SK-N-SH treated with all-trans-retinoic acid at 6 μM for 48 hours (cell line): ENCODE data around the gene LRRC4B.

Experiments used
- ATAC-seq: fragments of 200-7000 bp; cut with Tn5 transposase; 3 replicates; pipeline ENCODE4 v1.9.1; 2020; ENCODE audit warnings: mild to moderate bottlenecking, moderate library complexity
- ARNTL ChIP-seq: fragments of 450-650 bp; formaldehyde crosslinking; IDR thresholded peaks from 2 replicates; pipeline ENCODE4 v1.5.0; 2020; ENCODE audit warnings: low read depth, mild to moderate bottlenecking, moderate library complexity, borderline replicate concordance
- BACH2 ChIP-seq: fragments of 250-450 bp; sonication (Bioruptor Pico); IDR thresholded peaks from 2 replicates; pipeline ENCODE4 v1.9.0; 2021; ENCODE audit warnings: mild to moderate bottlenecking, borderline replicate concordance
- ESRRG ChIP-seq: fragments of 250-450 bp; sonication (Bioruptor Pico); IDR thresholded peaks from 2 replicates; pipeline ENCODE4 v1.6.1; 2021; ENCODE audit warnings: mild to moderate bottlenecking
- GLIS3 ChIP-seq: fragments of 250-450 bp; sonication (Bioruptor Pico); IDR thresholded peaks from 2 replicates; pipeline ENCODE4 v1.5.0; 2020; ENCODE audit warnings: mild to moderate bottlenecking, moderate library complexity
- OSR1 ChIP-seq: fragments of 250-450 bp; sonication (Bioruptor Pico); IDR thresholded peaks from 2 replicates; pipeline ENCODE4 v1.8.0; 2022; ENCODE audit warnings: moderate library complexity, mild to moderate bottlenecking, inconsistent platforms
- PPARA ChIP-seq: fragments of 250-450 bp; sonication (Bioruptor Pico); IDR thresholded peaks from 2 replicates; pipeline ENCODE4 v1.5.0; 2020; ENCODE audit warnings: mild to moderate bottlenecking, borderline replicate concordance
- SNAI2 ChIP-seq: fragments of 250-450 bp; sonication (Bioruptor Pico); IDR thresholded peaks from 2 replicates; pipeline ENCODE4 v1.5.0; 2020; ENCODE audit warnings: mild to moderate bottlenecking, moderate library complexity
- TCF4 ChIP-seq: fragments of 250-450 bp; sonication (Bioruptor Pico); IDR thresholded peaks from 2 replicates; pipeline ENCODE4 v1.8.0; 2021; ENCODE audit warnings: mild to moderate bottlenecking, moderate library complexity, borderline replicate concordance
- ZC3H10 ChIP-seq: fragments of 250-450 bp; sonication (Bioruptor Pico); IDR thresholded peaks from 2 replicates; pipeline ENCODE4 v1.5.1; 2021; ENCODE audit warnings: mild to moderate bottlenecking, moderate library complexity
- ZFP3 ChIP-seq: fragments of 250-450 bp; sonication (Bioruptor Pico); IDR thresholded peaks from 2 replicates; pipeline ENCODE4 v1.5.0; 2020; ENCODE audit warnings: mild to moderate bottlenecking, moderate library complexity
- ZFP30 ChIP-seq: fragments of 450-650 bp; formaldehyde crosslinking; IDR thresholded peaks from 2 replicates; pipeline ENCODE4 v1.5.0; 2022; ENCODE audit warnings: mild to moderate bottlenecking, moderate library complexity
- ZNF565 ChIP-seq: fragments of 450-650 bp; formaldehyde crosslinking; conservative IDR thresholded peaks from 2 replicates; pipeline ENCODE4 v1.5.0; 2020; ENCODE audit warnings: low read depth, mild to moderate bottlenecking, moderate library complexity
- ZNF70 ChIP-seq: fragments of 450-650 bp; formaldehyde crosslinking; IDR thresholded peaks from 2 replicates; pipeline ENCODE4 v1.5.0; 2020; ENCODE audit warnings: mild to moderate bottlenecking, moderate library complexity
- ZNF8 ChIP-seq: fragments of 450-650 bp; formaldehyde crosslinking; IDR thresholded peaks from 2 replicates; pipeline ENCODE4 v1.5.0; 2020; ENCODE audit warnings: mild to moderate bottlenecking, moderate library complexity
- TF ChIP-seq, protein P1 (sequence below): fragments of 250-450 bp; sonication (Bioruptor Pico); IDR thresholded peaks from 2 replicates; pipeline ENCODE4 v1.5.0; 2020; ENCODE audit warnings: mild to moderate bottlenecking, moderate library complexity
- TF ChIP-seq, protein P2 (sequence below): fragments of 250-450 bp; sonication (Bioruptor Pico); IDR thresholded peaks from 2 replicates; pipeline ENCODE4 v1.8.0; 2021; ENCODE audit warnings: low read depth, mild to moderate bottlenecking, moderate library complexity, borderline replicate concordance
- TF ChIP-seq, protein P3 (sequence below): fragments of 250-450 bp; sonication (Bioruptor Pico); IDR thresholded peaks from 2 replicates; pipeline ENCODE4 v1.8.0; 2020; ENCODE audit warnings: mild to moderate bottlenecking, moderate library complexity, borderline replicate concordance
- TF ChIP-seq, protein P4 (sequence below): fragments of 250-450 bp; sonication (Bioruptor Pico); IDR thresholded peaks from 2 replicates; pipeline ENCODE4 v1.5.1; 2021; ENCODE audit warnings: mild to moderate bottlenecking, moderate library complexity

LRRC4B gene

DNA sequence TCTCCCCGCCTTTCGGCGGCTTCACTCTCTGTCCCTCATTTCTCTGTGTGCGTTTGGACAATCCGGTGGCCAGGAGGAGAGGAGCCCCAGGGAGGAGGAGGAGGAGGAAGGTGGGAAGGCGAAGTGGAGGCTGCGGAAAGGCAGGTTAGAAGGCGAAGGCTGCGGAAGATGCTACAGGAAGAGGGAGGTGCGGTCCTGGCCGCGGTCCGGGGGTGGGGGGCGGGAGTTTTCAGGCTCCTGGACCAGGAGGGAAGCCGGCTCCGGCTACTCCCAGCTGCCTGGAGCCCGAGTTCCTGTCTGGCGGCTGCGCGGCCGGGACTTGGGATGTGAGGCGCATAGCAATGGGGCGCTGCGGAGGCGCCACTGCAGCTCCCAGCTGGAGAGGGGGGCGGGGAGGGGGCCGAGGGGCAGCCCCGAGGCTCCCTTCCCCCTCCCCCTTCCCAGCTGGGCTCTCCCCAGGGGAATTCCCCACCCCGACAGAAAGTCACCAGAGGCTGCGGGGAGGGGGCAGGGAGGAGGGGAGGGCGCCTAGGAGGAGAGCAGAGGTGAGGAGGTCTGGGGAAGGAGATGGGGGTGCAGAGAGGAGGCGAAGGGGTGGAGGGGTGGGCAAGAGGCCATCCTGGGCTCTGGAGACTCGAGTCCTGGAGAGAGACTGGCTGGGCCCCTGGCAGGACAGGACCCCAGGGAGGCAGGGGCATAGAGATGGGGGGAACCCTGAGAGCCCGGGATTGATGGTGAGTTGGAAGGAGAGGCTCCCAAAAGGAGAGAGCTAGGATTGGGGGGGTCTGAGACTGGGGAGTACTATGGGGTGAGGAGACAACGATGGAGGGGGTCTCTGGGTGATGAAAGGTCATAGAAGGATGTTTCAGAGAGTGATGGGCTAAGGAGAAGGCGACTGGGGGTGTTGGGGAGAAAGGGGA is 2.0 kb downstream of the LRRC4B start:
- ATAC-seq: no peak
- TF ChIP-seq BACH2 (no peak), ESRRG (CRISPR knock-in tag) (no peak), OSR1 (CRISPR knock-in tag) (no peak), SNAI2 (CRISPR knock-in tag) (no peak), TCF4 (CRISPR knock-in tag) (no peak), ZNF8 (CRISPR knock-in tag) (no peak), ZFP3 (no peak)

DNA sequence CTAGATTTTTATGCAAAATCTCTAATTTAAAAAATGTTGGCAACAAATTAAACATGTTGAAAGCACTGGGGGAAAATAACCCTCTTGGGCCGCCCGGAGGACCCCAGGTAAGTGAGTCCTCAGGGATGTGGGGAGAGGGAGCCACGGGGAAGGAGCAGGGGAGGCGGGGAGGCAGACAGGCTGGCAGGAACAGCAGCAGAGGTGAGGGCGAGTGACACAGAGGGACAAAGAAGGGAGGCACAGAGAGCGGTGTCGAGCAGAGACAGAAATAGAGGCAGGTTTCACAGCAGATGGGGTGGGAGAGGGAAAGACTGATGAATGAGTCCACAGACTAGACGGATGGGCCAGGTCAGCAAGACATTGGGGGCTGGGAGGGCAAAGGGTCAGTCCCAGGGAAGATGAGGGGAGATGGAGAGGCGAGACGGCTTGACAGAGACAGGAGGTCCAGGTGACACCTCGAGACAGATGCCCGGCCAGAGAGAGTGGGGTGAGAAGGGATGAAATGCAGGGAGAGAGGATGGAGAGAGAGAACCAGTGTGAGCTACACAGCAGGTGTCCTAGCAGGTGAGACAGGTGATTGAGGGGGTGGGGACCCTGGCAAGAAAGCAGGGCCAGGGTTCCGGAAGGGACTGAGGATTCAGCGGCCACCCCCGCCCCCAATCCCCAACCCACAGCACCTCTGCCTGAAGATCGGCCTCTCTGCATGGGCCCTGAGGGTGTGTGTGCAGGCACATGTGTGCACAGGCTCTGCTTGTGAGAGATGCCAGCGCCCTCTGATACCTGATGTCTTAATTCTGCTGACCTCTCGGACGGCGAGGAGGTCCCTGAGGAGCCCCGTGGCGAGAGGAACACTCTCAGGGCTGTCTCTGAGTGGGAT is 3.8 kb downstream of the LRRC4B start:
- no peak for ATAC-seq
- TF ChIP-seq ZNF70 (CRISPR knock-in tag) (no peak), ARNTL (CRISPR knock-in tag) (no peak), ZC3H10 (no peak), ZNF8 (CRISPR knock-in tag) (no peak), TCF4 (CRISPR knock-in tag) (no peak), ZFP30 (no peak), ESRRG (CRISPR knock-in tag) (no peak), ZFP3 (no peak), PPARA (CRISPR knock-in tag) (no peak), ZNF565 (CRISPR knock-in tag) (no peak), GLIS3 (CRISPR knock-in tag) (no peak)
- TF ChIP-seq, protein P1, sequence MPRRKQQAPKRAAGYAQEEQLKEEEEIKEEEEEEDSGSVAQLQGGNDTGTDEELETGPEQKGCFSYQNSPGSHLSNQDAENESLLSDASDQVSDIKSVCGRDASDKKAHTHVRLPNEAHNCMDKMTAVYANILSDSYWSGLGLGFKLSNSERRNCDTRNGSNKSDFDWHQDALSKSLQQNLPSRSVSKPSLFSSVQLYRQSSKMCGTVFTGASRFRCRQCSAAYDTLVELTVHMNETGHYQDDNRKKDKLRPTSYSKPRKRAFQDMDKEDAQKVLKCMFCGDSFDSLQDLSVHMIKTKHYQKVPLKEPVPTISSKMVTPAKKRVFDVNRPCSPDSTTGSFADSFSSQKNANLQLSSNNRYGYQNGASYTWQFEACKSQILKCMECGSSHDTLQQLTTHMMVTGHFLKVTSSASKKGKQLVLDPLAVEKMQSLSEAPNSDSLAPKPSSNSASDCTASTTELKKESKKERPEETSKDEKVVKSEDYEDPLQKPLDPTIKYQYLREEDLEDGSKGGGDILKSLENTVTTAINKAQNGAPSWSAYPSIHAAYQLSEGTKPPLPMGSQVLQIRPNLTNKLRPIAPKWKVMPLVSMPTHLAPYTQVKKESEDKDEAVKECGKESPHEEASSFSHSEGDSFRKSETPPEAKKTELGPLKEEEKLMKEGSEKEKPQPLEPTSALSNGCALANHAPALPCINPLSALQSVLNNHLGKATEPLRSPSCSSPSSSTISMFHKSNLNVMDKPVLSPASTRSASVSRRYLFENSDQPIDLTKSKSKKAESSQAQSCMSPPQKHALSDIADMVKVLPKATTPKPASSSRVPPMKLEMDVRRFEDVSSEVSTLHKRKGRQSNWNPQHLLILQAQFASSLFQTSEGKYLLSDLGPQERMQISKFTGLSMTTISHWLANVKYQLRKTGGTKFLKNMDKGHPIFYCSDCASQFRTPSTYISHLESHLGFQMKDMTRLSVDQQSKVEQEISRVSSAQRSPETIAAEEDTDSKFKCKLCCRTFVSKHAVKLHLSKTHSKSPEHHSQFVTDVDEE (CRISPR knock-in tag): no peak
- TF ChIP-seq, protein P2, sequence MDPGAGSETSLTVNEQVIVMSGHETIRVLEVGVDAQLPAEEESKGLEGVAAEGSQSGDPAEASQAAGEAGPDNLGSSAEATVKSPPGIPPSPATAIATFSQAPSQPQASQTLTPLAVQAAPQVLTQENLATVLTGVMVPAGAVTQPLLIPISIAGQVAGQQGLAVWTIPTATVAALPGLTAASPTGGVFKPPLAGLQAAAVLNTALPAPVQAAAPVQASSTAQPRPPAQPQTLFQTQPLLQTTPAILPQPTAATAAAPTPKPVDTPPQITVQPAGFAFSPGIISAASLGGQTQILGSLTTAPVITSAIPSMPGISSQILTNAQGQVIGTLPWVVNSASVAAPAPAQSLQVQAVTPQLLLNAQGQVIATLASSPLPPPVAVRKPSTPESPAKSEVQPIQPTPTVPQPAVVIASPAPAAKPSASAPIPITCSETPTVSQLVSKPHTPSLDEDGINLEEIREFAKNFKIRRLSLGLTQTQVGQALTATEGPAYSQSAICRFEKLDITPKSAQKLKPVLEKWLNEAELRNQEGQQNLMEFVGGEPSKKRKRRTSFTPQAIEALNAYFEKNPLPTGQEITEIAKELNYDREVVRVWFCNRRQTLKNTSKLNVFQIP: no peak
- TF ChIP-seq, protein P3, sequence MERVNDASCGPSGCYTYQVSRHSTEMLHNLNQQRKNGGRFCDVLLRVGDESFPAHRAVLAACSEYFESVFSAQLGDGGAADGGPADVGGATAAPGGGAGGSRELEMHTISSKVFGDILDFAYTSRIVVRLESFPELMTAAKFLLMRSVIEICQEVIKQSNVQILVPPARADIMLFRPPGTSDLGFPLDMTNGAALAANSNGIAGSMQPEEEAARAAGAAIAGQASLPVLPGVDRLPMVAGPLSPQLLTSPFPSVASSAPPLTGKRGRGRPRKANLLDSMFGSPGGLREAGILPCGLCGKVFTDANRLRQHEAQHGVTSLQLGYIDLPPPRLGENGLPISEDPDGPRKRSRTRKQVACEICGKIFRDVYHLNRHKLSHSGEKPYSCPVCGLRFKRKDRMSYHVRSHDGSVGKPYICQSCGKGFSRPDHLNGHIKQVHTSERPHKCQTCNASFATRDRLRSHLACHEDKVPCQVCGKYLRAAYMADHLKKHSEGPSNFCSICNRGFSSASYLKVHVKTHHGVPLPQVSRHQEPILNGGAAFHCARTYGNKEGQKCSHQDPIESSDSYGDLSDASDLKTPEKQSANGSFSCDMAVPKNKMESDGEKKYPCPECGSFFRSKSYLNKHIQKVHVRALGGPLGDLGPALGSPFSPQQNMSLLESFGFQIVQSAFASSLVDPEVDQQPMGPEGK (CRISPR knock-in tag): no peak
- TF ChIP-seq, protein P4, sequence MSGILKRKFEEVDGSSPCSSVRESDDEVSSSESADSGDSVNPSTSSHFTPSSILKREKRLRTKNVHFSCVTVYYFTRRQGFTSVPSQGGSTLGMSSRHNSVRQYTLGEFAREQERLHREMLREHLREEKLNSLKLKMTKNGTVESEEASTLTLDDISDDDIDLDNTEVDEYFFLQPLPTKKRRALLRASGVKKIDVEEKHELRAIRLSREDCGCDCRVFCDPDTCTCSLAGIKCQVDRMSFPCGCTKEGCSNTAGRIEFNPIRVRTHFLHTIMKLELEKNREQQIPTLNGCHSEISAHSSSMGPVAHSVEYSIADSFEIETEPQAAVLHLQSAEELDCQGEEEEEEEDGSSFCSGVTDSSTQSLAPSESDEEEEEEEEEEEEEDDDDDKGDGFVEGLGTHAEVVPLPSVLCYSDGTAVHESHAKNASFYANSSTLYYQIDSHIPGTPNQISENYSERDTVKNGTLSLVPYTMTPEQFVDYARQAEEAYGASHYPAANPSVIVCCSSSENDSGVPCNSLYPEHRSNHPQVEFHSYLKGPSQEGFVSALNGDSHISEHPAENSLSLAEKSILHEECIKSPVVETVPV (CRISPR knock-in tag): no peak

DNA sequence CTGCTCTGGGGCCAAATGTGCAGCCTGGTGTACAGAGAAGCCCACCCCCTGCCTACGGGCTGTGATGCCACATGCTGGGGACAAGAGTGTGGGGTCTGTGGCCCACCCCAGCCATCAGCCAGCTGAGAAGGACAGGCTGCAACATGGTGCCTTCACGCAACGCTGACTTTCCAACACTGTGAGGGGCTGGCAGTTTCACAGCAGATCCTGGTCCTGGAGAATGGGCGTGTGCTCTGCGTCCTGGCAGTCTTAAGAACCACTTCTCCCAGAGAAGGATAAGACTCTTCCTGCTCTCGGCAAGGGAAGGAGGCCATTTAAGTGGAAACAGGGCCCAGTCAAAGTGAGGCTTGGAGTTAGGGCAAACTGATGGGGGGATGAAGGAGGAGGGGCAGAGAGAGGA is 4.6 kb downstream of the LRRC4B start:
- TF ChIP-seq, protein P4 (CRISPR knock-in tag): no peak
- TF ChIP-seq OSR1 (CRISPR knock-in tag): no peak
- no peak for TF ChIP-seq ZNF8 (CRISPR knock-in tag)
- no peak for TF ChIP-seq BACH2
- no peak for TF ChIP-seq ZFP30
- no peak for ATAC-seq
